ENCODE data around the gene SLC39A12. TPM values are rescaled to one million over a fixed set of nuclear protein-coding genes. Genes with fewer than 3 reads are reported as not detected.

SLC39A12 gene
- total RNA-seq, 1 experiment from 2014 or later: not detected

- H3K9me3 Mint-ChIP-seq: peaks cover 9% of the 10 kb centered on the region
- no peaks in the 10 kb centered on the region for H3K27me3 Mint-ChIP-seq (ENCODE audit: low read depth)
- H3K36me3 Mint-ChIP-seq: peaks cover 5% of the 10 kb centered on the region
- H3K4me3 Mint-ChIP-seq: no peak overlapping the region
- no peak for ATAC-seq
- no peaks in the 10 kb centered on the region for H3K4me1 Mint-ChIP-seq
- no peak overlapping the region for H3K27ac Mint-ChIP-seq
- ChIA-PET CTCF (no interaction called here), POLR2A (no interaction called here)
- no peak for DNase-seq (ENCODE audit: low spot score)
- TF ChIP-seq, protein P1, sequence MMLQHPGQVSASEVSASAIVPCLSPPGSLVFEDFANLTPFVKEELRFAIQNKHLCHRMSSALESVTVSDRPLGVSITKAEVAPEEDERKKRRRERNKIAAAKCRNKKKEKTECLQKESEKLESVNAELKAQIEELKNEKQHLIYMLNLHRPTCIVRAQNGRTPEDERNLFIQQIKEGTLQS (CRISPR knock-in tag; conservative IDR thresholded peaks at IDR 0.05): no peak
- no peak for TF ChIP-seq GRHL2 (CRISPR knock-in tag; IDR thresholded peaks at IDR 0.05; ENCODE audit: insufficient replicate concordance, severe bottlenecking)
These were observed 44.1 kb upstream of the SLC39A12 start for GRCh38 chr10:17907641-17908040.

DNA sequence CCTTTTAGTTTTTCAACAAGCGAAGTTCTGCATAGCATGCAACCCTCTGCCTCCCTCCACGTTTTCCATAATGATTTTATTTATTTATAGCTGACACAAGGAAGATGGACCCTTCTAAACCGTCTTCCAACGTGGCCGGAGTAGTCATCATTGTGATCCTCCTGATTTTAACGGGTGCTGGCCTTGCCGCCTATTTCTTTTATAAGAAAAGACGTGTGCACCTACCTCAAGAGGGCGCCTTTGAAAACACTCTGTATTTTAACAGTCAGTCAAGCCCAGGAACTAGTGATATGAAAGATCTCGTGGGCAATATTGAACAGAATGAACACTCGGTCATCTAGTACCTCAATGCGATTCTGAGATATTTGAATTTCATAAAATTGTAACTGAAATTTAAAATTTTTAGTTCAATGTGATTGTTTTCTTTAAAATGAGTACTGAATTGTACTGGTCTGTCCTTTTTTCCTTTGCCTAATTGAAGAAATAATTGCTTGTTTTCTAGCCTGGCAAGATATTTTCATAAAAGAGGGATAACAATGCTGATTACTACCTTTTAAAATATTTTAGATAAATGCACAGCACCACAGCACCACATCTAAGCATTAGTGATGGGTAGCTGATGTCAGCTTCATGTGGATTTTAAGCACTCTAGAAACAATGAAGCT is 41.5 kb upstream of the SLC39A12 start:
- CTCF ChIA-PET: interaction anchor here (1.0 to 1.2 kb wide), 2 partner anchors 196 to 306 kb away, joined by 4 to 5 read pairs; no protein-coding TSS in a partner anchor
- POLR2A ChIA-PET: no interaction called here
- no peaks in the 10 kb centered on the region for H3K27me3 Mint-ChIP-seq (ENCODE audit: low read depth)
- no peak overlapping the region for H3K27ac Mint-ChIP-seq
- DNase-seq (ENCODE audit: low spot score) (peak; percentile 36), ATAC-seq (peak; percentile 77)
- H3K4me1 Mint-ChIP-seq: no peaks in the 10 kb centered on the region
- TF ChIP-seq CTCF (IDR thresholded peaks at IDR 0.05) (peak; percentile 33; the same call in 1 of the 2 replicates), ZSCAN18 (CRISPR knock-in tag; IDR thresholded peaks at IDR 0.05) (no peak), SP1 (CRISPR knock-in tag; conservative IDR thresholded peaks at IDR 0.05) (no peak)
- peaks cover 5% of the 10 kb centered on the region for H3K36me3 Mint-ChIP-seq
- H3K4me3 Mint-ChIP-seq: no peak overlapping the region
- H3K9me3 Mint-ChIP-seq: peaks cover 9% of the 10 kb centered on the region

DNA sequence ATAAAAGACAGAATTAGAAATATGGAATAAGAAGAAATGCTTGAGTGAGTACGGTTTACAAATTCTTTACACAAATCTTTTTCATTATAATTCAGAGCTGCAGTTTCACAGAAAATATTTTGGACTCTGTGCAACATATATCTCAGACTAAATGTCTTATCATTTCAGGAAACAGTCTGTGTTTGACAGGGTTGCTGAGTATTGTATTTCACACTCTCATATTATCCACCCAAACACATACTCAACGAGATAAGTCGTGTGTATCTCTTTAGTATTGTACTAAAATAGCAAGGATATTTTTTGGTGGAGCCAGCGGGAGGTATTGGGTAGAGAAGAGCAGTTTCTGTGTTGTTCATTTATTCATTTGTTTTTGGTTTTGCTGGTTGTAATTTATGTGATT is 39.0 kb upstream of the SLC39A12 start:
- DNase-seq (ENCODE audit: low spot score): no peak
- ChIA-PET CTCF (no interaction called here), POLR2A (no interaction called here)
- no peaks in the 10 kb centered on the region for H3K4me1 Mint-ChIP-seq
- H3K27ac Mint-ChIP-seq: no peak overlapping the region
- H3K4me3 Mint-ChIP-seq: no peak overlapping the region
- no peaks in the 10 kb centered on the region for H3K27me3 Mint-ChIP-seq (ENCODE audit: low read depth)
- H3K9me3 Mint-ChIP-seq: peaks cover 14% of the 10 kb centered on the region
- H3K36me3 Mint-ChIP-seq: peaks cover 5% of the 10 kb centered on the region
- ATAC-seq: no peak
- TF ChIP-seq MYBL2 (CRISPR knock-in tag; IDR thresholded peaks at IDR 0.05): no peak

DNA sequence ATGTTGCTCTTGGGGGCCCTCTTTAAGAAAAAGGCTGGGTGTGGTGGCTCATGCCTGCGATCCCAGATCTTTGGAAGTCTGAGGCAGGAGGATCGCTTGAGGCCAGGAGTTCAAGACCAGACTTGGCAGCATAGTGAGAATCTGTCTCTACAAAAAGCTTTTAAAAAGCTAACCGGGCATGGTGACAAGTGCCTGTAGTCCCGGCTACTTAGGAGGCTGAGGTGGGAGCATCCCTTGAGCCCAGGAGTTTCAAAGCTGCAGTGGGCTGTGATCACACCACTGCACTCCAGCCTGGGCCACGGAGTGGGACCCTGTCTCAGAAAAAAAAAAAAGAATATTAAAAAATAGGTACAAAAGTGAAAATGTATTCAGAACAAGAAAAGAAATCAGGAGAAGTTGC is 38.1 kb upstream of the SLC39A12 start:
- ATAC-seq (no peak), DNase-seq (ENCODE audit: low spot score) (no peak)
- H3K9me3 Mint-ChIP-seq: peaks cover 14% of the 10 kb centered on the region
- H3K36me3 Mint-ChIP-seq: peaks cover 5% of the 10 kb centered on the region
- ChIA-PET CTCF (no interaction called here), POLR2A (no interaction called here)
- H3K4me3 Mint-ChIP-seq: no peak overlapping the region
- H3K27me3 Mint-ChIP-seq (ENCODE audit: low read depth): no peaks in the 10 kb centered on the region
- no peak overlapping the region for H3K27ac Mint-ChIP-seq
- TF ChIP-seq, protein P2, sequence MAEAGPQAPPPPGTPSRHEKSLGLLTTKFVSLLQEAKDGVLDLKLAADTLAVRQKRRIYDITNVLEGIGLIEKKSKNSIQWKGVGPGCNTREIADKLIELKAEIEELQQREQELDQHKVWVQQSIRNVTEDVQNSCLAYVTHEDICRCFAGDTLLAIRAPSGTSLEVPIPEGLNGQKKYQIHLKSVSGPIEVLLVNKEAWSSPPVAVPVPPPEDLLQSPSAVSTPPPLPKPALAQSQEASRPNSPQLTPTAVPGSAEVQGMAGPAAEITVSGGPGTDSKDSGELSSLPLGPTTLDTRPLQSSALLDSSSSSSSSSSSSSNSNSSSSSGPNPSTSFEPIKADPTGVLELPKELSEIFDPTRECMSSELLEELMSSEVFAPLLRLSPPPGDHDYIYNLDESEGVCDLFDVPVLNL (CRISPR knock-in tag; IDR thresholded peaks at IDR 0.05; ENCODE audit: borderline replicate concordance, low read depth): no peak
- TF ChIP-seq, protein P3, sequence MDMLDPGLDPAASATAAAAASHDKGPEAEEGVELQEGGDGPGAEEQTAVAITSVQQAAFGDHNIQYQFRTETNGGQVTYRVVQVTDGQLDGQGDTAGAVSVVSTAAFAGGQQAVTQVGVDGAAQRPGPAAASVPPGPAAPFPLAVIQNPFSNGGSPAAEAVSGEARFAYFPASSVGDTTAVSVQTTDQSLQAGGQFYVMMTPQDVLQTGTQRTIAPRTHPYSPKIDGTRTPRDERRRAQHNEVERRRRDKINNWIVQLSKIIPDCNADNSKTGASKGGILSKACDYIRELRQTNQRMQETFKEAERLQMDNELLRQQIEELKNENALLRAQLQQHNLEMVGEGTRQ (CRISPR knock-in tag; IDR thresholded peaks at IDR 0.05): no peak
- no peak for TF ChIP-seq TEAD4 (CRISPR knock-in tag; IDR thresholded peaks at IDR 0.05)
- TF ChIP-seq ZNF138 (CRISPR knock-in tag; conservative IDR thresholded peaks at IDR 0.05): no peak
- no peak for TF ChIP-seq AR (CRISPR knock-in tag; IDR thresholded peaks at IDR 0.05)
- no peak for TF ChIP-seq NR1H2 (CRISPR knock-in tag; IDR thresholded peaks at IDR 0.05)
- no peak for TF ChIP-seq ZBTB21 (CRISPR knock-in tag; IDR thresholded peaks at IDR 0.05; ENCODE audit: borderline replicate concordance)
- TF ChIP-seq ZNF396 (CRISPR knock-in tag; IDR thresholded peaks at IDR 0.05; ENCODE audit: borderline replicate concordance): no peak
- TF ChIP-seq ZNF263 (CRISPR knock-in tag; IDR thresholded peaks at IDR 0.05; ENCODE audit: low read depth): no peak
- no peak for TF ChIP-seq ZNF425 (CRISPR knock-in tag; conservative IDR thresholded peaks at IDR 0.05)
- H3K4me1 Mint-ChIP-seq: peaks cover 5% of the 10 kb centered on the region
